HepG2 (cell line): ENCODE data around the gene ZDHHC19.

Experiments used
- BCLAF1 ChIP-seq: fragments of 450-650 bp; IDR thresholded peaks from 2 replicates; pipeline ENCODE4 v1.6.1; 2017; ENCODE audit warnings: mild to moderate bottlenecking
- CHCHD3 ChIP-seq: sonication (generic); formaldehyde crosslinking; IDR thresholded peaks from 2 replicates; pipeline ENCODE4 v1.8.0; 2022; ENCODE audit warnings: mild to moderate bottlenecking, missing genetic modification reagents, moderate library complexity
- CTCF ChIP-seq: sonication (generic); formaldehyde crosslinking; IDR thresholded peaks from 2 replicates; pipeline ENCODE4 v1.5.0; 2020; ENCODE audit warnings: mild to moderate bottlenecking, missing genetic modification reagents, moderate library complexity
- EP300 ChIP-seq, 3 experiments: sonication (generic) in 1 of 3; formaldehyde crosslinking in 1 of 3; IDR thresholded peaks; 2 replicates each; pipeline versions ENCODE4 v1.5.1 to v1.6.1; 2011 to 2020; ENCODE audit warnings: low read depth in 2 of 3, low read length in 2 of 3, borderline replicate concordance in 1 of 3, improper control_type of control experiment in 1 of 3, mild to moderate bottlenecking in 1 of 3, missing genetic modification reagents in 1 of 3, moderate library complexity in 1 of 3
- GABPA ChIP-seq, 2 experiments: IDR thresholded peaks; 2 replicates each; pipeline ENCODE4 v1.6.1; 2011 to 2016; ENCODE audit warnings: low read depth in 2 of 2, low read length in 1 of 2, missing biosample characterization in 1 of 2, missing genetic modification characterization in 1 of 2
- MYC ChIP-seq: sonication (generic); formaldehyde crosslinking; IDR thresholded peaks from 2 replicates; pipeline ENCODE4 v1.9.0; 2021; ENCODE audit warnings: missing genetic modification reagents, borderline replicate concordance
- NFAT5 ChIP-seq: sonication (generic); formaldehyde crosslinking; IDR thresholded peaks from 2 replicates; pipeline ENCODE4 v1.4.0; 2020; ENCODE audit warnings: missing genetic modification reagents
- STAT5B ChIP-seq: sonication (generic); formaldehyde crosslinking; IDR thresholded peaks from 2 replicates; pipeline ENCODE4 v1.4.0; 2020; ENCODE audit warnings: missing genetic modification reagents
- TAF1 ChIP-seq: sonication (generic); formaldehyde crosslinking; IDR thresholded peaks from 2 replicates; pipeline ENCODE4 v1.4.0; 2020; ENCODE audit warnings: missing genetic modification reagents
- ZBTB26 ChIP-seq: IDR thresholded peaks from 2 replicates; pipeline ENCODE4 v1.6.1; 2016; ENCODE audit warnings: missing compliant biosample characterization, missing genetic modification reagents, borderline replicate concordance

- TF ChIP-seq TAF1 (no peak), CHCHD3 (CRISPR knock-in tag) (no peak), EP300 (IDR thresholded peaks at IDR 0.05; ENCODE audit: low read depth in 2 of 2, low read length in 2 of 2) (no peak), EP300 (CRISPR knock-in tag; IDR thresholded peaks at IDR 0.05; ENCODE audit: borderline replicate concordance) (no peak), CTCF (no peak), MYC (CRISPR knock-in tag) (no peak), BCLAF1 (no peak), GABPA (IDR thresholded peaks at IDR 0.05; ENCODE audit: low read depth, low read length) (no peak), GABPA (CRISPR knock-in tag; IDR thresholded peaks at IDR 0.05; ENCODE audit: low read depth) (no peak), STAT5B (CRISPR knock-in tag) (no peak), NFAT5 (CRISPR knock-in tag) (no peak), ZBTB26 (CRISPR knock-in tag) (no peak)
Observed at GRCh38 chr3:196178993-196179379, 32.2 kb downstream of the ZDHHC19 start.
